ENCODE results near the gene SORBS1.
A peak's percentile ranks its signal among the peaks of the same experiment; 100 is the strongest.

Gene SORBS1

DNA sequence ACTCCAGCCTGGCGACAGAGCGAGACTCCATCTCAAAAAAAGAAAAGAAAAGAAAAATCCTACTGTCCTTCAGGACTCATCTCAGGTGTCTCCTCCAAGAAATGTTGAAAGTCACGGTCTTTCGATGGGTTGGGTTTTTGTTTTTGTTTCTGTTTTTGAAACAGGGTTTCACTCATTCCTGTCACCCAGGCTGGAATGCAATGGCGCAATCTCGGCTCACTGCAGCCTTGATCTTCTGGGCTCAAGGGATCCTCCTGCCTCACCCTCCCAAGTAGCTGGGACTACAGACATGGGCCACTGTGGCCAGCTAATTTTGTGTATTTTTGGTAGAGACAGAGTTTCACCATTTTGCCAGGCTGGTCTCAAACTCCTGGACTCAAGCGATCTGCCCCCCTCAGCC lies 3.1 kb upstream of the SORBS1 start:
- no peak for DNase-seq

DNA sequence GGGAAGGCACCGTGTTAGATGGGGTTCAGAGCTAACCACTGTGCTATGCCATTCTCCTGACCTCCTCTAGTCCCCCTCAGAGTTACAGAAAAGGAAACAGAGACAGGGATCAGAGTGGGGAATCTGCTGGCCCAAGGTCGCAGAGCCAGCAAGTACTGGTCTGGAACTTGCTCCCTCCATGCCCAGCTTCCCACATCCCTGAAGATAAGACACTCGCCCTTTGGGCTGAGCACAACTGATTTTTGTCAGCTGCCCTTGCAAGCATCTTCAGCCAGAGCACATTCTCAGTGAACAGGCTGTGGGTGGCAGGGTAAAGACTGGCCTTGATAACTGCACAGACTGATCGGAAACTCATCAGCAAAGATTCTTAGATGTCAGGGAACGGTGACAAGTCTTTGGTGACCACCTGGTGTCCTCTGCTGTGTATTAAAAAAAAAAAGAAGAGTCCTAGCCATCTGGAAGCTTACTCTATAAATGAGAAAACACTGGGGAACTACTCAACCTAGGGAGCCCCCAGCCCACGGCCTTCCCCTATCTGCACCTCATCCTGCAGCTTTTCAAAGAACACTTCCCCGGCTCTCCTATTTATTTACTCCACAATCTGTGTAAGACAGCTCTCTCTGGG lies 1.3 kb upstream of the SORBS1 start:
- no peak for DNase-seq

DNA sequence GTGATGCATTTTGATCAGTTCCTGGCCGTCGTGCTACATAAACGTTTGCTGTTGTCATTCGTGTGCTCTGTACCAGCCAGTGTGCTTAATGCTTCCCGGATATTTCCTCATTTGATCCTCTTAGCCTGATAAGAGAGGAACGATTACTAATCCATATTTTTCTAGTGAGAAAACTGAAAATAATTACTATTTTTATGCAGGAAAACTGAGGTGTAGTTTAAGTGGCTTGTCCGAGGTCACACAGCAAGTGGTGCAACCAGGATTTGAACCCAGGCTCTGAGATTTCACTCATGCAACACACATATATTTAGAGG lies 650 bp upstream of the SORBS1 start:
- no peak for DNase-seq

DNA sequence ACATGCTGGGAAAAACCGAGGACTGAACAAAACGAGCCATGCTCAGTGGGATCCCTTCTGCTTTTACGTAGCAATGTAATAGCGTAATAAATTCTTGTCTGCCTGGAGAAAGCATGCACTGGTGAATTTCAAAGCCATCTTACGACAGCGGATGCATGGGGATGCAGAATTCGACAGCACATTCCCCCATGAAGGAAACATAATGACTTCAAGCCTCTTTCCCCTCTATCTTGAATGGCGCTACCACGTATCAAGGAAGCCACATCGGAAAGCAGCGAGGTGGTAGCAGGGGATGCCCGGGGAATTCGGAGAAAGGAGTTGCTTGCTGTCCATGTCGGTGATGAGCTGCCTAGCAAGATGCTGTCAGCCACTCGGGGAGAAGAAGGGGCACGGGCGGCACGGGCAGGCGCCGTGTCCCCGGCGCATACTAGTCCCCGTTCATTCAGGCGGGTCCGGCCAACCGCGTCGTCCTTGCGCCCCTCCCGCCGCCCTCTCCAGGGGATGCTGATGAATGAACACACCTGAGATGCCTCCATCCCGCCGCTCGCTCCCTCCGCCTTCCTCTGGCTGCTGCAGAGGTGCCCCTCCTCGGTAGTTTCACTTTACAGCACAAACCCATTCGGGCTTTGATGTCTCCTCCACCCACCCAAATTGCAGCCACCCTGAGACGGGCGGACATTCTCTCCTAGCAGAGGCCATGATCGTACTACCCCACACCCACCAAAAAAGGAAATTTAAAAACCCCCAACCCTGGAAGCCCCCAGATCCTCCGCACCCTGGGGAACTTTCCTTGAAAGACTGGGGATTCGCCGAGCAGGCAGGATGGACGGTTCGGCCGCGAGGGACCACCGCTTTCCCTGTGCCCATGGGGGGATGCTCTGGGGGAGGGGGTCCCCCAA lies 644 bp downstream of the SORBS1 start:
- peak; percentile 45 for DNase-seq

DNA sequence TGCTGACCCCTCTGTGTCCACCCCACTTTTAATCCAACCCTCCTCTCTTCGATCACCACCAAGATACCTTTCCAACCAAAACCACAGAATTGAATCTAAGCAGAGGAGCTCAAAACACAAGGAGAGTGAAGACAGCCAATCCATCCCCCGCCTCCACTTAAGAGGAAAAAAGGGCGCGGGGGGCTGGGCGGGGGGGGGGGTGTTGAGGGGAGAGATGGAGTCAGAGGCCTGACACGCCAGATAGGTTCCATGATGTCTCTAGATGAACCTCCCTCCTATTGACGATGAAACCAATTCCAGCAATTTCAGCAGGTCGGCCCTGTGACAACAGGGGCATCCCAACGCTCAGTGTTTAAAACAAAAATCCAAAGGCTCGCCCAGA lies 1.3 kb downstream of the SORBS1 start:
- DNase-seq, result no peak

DNA sequence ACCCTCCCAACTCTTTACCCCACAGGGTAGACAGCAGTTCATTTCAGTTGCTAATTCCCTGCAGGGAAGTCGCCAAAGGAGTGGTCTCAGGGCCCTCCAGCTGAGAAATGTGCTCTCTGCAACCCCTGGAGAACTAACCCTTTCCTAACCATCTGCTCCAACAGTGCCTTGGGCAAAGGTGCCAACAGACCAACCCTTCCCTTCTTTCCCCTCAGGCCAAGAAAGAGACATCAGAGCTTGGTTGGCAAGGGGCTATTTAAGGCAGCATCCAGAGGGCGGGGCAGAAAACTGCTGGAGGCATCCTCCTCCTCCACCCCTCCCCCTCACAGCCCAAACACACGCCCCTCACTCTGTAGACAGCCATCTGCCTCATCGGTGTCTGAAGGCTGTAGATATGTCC lies 1.7 kb downstream of the SORBS1 start:
- DNase-seq, result no peak

DNA sequence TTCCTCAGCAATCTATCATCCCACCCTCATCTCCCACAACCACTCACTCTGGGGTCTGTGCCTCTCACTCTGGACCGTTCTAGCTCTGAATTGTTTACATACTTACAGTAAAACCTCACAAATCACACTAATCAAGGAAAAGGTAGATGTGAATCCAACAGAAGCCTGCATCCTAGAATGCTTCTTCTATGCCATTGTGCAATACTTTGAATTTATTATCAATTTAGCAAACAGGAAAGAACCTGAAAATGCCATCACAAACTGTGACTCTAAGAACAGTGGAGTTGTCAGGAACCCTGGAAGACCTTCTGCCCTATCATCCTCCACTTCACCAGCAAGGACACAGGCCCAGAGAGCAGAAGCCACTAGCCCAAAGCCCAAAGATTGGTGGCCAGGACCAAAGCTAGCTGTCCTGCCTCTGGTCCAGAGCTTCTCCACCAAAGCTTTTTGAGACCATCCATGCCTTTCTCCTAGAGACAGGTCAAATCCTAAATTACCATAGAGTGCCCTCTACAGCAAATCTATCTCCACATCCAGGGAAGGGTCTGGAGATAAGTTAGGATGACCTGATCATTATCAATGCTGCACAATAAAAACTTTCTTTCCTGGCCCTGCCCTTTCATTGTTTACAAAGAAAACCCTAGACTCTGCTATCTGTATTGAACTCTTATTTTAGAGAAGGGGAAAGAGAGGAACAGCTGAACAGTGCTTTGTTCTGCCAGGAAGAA lies 2.4 kb downstream of the SORBS1 start:
- DNase-seq, result no peak

DNA sequence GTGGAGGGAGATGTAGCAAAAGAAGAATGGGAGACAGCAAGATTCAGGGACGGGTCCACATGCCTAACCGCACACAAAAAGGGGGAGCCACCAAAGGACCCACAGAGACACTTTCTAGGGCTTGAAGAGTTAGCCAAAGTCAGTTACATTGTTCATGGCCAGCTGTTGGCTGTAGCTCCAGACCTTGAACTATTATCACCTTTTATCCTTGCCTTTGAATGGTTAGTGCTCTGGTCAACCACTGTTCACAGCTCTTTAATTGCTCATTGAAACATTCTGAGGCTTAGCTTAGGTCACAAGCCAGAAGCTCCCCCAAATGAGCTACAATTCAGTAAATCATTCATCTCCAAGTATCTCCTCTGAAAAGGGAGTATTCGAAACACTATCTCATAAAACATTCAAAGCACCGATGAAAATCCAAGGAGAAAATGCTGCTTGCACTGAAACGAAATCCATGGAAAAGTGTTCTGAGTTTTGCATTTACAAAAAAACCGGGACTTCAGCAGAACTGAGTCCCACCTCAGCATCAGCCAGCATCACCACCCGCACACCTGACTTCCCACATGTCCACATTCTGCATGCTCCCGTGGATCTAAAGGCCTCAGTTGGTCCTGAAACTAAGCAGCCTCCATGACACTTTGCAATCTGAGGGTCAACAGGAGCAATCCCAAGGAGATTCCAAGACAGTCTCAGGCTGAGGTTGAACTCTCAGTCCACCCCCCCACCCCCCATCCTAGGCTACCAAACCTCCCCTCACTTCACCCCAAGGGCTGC lies 4.0 kb downstream of the SORBS1 start:
- no peak for DNase-seq

DNA sequence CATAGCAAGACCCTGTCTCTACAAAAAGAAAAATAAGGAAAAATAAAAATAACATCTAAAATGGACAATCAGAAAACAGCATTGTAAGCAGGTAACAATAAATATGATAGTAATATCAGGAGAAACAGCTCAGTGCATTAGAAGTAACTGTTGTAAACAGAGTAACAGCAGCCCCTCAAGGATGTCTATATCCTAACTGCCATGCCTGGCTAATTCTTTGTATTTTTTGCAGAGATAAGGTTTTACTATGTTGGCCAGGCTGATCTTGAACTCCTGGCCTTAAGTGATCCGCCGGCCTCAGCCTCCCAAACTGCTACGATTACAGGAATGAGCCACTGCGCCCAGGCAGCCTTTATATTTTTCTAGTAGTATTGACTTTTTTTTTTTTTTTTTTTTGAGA lies 7.5 kb downstream of the SORBS1 start:
- DNase-seq, result no peak

DNA sequence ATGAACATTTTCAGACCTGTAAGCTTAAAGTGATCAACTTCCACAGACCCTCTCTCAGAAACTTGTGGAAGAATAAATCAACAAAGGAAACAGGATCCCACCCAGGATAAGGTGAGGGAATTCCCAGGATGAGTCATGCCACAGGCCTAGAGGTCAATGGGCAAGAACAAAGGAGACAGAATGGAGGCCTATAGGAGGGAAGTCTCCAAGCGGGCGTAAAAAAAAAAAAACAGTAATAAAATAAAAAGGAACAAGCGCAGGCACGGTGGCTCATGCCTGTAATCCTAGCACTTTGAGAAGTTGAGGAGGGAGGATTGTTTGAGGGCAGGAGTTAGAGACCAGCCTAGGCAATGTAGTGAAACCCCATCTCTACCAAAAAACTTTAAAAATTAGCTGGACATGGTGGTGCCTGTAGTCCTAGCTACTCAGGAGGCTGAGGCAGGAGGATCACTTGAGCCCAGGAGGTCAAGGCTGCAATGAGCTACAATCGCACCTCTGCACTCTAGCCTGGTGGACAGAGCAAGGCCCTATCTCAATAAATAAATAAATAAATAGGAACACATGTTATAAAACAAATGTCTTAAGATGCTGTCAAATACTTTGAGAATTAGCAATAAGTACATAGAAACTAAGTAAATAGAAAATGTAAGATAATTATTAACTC lies 8.4 kb downstream of the SORBS1 start:
- DNase-seq, result no peak

DNA sequence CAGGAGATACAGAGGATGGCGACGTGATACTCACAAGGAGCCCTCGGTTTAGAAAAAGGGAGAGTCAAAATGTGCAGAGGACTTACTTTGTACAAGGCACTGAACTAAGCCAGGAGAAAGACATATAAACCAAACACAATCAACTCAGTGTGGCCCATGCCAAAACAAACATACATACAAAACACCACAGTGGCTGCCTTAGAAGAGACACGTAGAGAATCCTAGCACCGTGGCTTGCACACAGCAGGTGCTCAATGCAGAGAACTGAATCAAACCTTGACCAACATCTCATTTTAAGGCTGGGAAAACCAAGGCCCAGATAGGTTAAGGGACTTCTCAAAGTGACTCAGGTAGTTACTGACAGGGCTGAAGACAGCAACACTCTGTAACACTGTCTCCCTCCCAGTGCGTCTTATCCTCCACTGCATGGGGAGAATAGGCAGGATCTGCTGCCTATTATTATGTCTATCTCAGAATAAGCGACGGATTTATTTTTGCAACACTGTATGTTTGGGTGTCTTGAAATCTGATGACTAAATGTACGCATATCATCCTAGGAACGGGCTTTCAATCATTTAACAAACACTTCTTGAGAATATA lies 11.0 kb downstream of the SORBS1 start:
- no peak for DNase-seq

DNA sequence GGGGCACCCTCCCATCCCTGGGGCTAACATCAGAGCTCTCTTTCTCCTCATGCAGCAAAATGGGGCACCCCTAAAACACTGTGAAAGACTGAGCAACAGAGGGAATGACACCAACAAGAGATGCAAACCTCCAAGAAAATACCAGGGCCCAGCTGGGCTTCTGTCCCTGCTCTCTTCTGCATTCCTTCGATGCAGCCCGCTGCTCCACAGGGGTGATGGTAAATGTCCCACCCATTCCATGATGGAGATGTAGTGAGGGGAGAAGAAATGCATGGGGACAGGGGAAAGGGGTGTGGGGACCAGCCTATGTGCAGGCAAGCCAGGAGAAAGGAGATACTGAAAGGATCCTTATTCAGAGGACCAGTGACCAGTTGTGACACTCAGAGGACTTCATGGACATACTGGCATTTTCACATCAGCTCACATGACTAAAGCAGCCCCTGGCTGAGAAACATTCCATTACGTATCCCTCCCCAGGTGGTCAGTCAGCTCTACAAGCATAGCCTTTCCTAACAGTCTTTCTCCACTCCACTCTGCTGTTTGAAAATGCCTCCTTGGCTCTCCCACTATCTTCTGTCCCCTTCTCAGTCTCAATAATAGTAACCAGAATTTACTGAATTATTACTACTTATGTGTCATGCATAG lies 13.3 kb downstream of the SORBS1 start:
- DNase-seq, result no peak

DNA sequence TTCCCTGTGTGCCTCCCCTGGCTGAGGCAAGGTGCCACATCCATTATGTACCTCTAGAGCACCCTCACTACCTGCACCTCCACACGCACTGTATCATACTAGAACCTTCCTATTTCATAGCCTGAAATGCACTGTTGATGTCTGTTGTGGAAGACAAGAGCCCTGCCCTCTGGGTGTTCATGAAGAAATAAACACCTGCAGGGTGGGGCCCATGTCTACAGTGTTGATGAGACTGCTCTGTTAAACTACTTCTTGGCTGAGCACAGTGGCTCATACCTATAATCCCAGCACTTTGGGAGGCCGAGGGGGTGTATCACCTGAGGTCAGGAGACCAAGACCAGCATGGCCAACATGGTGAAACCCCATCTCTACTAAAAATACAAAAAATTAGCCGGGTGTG lies 14.0 kb downstream of the SORBS1 start:
- DNase-seq, result no peak

DNA sequence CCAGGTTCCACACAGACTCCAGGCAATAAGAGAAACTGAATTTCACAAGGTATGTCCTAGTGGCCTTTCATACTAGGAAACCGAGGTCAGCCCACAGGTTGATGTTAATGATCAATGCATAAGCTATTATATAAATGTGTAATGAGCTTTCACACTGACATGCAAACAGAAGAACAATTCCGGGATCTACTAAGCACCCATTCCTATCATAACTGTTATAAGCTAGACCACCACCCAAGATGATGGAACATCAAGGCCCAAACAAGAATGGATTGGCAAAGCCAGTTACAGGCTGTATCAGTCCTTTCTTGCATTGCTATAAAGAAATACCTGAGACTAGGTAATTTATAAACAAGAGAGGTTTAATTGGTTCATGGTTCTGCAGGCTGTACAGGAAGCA lies 15.2 kb downstream of the SORBS1 start:
- no peak for DNase-seq

DNA sequence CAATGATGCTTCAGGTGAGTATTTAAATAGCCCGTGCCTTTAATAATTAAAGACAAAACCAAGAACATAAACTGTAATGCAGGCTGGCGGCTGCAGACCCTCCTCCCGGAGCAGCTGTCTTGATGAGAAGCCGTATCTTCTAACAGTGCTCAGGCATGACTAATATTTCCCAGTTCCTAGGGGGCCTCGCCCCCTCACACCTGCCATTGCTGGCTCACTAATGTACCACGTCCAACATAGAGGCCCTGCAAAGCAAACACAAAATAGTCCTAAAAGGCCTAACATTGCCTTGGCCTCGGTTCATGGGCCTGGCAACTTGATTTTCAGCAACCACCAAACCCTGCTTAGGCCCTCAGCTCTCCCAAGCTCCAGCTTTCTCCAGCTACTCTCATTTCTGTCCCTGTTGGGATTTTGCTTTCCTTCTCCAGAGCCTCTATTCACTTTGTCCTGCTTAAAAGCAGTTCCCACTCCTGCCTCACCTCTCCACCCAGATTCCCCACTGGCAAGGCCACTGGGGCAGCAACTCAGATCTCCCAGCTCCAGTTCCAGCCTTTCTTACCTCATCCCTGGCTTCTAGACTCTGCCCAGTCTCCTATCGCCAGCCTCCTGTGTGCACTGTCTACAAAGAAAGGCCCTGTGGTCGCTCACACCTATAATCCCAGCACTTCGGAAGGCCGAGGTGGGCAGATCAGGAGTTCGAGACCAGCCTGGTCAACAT lies 16.2 kb downstream of the SORBS1 start:
- no peak for DNase-seq

DNA sequence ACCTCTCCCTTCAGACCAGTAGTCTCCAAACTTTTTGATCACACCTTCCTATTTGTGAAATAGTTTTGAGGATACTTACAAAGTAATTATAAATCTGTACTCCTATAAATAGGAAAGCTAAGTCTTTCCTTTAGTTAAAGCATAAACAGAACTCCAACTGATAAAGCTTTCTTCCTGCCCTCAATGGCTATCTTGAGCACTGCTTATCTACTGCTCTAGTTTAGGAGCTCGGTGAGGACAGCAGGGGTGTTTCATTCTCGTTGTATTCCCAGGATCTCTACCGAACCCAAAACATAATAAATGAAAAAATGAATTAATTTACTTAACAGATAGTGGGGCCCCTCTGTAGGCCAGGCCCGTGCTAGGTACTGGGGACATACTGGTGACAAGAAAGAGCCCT lies 17.7 kb downstream of the SORBS1 start:
- DNase-seq, result no peak

DNA sequence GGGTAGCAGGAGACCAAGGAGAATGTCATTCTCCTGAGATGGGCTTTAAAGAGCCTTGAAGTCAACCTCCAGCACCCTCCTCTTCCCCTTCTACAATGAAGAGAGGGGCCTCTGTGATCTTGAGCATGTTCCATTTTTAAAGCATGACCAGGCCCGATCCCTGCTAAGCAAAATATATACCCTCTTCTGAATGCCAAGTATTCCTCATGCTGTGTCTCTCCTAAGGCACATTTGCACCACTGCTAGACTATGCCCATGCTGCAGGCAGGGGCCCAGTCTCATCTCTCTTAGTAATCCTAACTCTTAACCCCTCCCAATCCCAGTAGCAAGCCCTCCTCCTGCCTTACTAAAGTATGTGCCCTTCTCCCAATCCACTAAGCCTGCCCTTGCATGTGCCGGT lies 18.4 kb downstream of the SORBS1 start:
- DNase-seq, result no peak

DNA sequence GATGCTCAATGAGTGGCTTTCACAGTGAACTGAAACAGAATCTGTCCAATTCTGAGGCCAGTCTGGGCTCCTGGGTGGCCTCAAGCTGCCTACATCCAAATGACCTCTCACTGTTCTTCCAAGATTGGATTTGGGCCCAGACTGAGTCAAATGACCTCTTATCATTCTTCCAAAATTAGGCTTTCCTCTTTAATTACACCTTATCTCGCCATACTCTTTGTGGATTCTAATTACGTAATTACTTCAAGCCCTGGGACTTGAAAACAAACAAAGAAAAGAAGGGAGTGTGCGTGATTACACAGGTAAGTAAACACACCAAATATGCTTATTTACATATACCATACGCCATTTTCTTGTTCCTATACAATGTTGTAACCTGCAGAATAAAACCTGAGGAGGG lies 18.8 kb downstream of the SORBS1 start:
- DNase-seq, result no peak

DNA sequence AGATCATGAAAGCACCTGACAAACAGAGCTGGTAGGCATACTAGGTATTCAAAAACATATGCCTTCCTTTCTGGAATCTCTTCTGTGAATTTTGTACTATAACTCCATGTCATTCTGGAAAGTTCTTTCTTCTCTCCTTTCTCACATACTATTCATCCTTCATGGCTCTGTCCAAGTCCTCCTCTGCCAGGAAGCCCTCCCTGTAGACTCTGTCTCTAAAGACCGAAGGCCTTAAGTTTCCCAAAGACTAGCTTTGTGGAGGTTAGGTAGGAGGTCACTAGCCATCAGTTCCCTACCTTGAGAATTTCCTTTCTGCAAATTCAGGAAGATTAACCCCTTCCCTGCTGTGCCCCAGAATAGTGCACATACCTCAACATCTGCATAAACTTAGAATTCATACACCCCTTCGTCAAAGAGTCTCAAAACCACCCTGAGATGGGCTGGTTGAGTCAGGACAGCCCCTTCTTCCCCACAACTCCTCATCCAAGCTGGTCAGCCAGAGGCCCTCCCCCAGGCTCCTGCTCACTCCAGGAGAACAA lies 20.6 kb downstream of the SORBS1 start:
- no peak for DNase-seq

DNA sequence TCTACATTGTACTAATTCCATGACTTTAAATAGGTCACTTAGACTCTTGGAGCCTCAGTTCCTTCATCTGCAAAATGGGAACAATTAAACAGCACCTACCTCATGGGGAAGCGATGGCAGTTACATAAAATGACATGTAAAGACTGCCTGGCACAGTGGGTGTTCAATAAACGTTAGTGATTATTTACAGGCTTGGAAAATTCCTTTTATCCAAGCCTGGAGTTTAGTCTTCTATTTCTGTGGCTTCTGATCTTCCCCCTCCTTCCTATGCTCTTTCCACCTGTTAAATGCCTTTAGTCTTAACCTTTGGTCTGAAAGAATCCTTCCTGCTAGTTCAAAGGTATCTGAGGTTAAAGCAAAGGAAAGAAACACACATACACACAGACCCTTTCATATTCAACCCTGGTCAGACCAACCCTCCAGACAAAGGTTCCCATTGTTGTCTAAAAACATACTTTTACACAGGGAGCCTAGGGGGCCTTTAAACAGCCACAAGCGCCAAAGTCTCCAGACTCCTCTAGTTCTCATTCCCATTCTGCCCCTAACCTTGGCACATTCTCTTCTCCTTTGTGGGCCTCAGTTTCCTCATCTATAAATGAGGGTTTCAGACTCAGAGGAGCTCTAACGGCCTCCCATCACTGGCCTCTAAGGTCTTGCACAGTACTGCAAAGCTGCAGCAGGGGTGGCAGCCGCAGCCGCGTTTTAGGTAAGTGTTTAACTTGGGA lies 21.4 kb downstream of the SORBS1 start:
- no peak for DNase-seq

All from CD4-positive, alpha-beta T cell treated with Interleukin-17A for 1 hour (primary cell).